A549 (cell line): ENCODE measurements around the gene SERPINE3. TPM values are rescaled to one million over a fixed set of nuclear protein-coding genes. Genes with fewer than 3 reads are reported as not detected.

Source experiments
- ATAC-seq, 2 experiments: fragments of 200-7000 bp in 1 of 2; fragments of >200 bp in 1 of 2; cut with Nextera tagmentation in 1 of 2; cut with Tn5 transposase in 1 of 2; 3 replicates each; pipeline versions ENCODE4 v1.8.0 to v1.9.1; 2018 to 2020; ENCODE audit warnings: mild to moderate bottlenecking in 1 of 2, moderate library complexity in 1 of 2
- CTCF ChIA-PET: fragments of 300-600 bp; sonication (Branson Sonifier 250); formaldehyde crosslinking; extraction: SDS; loops from one replicate; lab custom pipeline; 2021; ENCODE audit warnings: antibody characterized with exemption, inconsistent platforms; lab: Yijun Ruan, JAX
- POLR2A ChIA-PET: fragments of 350-600 bp; formaldehyde crosslinking; extraction: SDS; loops from one replicate; lab custom pipeline; 2021; ENCODE audit warnings: antibody characterized with exemption, inconsistent platforms; lab: Yijun Ruan, JAX
- DNase-seq, 2 experiments: peaks; one replicate each; pipeline versions ENCODE4 v3.0.0 to v3.0.0-alpha.2; 2011 to 2016; ENCODE audit warnings: low read depth in 1 of 2, low spot score in 1 of 2
- FAIRE-seq: peaks from 2 replicates; lab custom pipeline; 2011; peaks lifted over from hg19 to GRCh38; lab: Jason Lieb, UNC
- H3K27ac ChIP-seq, 2 experiments: fragments of >200 bp; sonication (Bioruptor Twin); formaldehyde crosslinking; 3 replicates each; pipeline ENCODE4 v1.5.1; 2016 to 2017
- H3K4me1 ChIP-seq: fragments of >200 bp; sonication (Bioruptor Twin); formaldehyde crosslinking; 3 replicates; pipeline ENCODE4 v1.6.1; 2016
- H3K4me2 ChIP-seq: fragments of >200 bp; sonication (Bioruptor Twin); formaldehyde crosslinking; 3 replicates; pipeline ENCODE4 v1.6.1; 2016
- H3K4me3 ChIP-seq: fragments of >200 bp; sonication (Bioruptor Twin); formaldehyde crosslinking; 3 replicates; pipeline ENCODE4 v1.5.1; 2016
- H3K9me3 ChIP-seq: fragments of >200 bp; sonication (Bioruptor Twin); formaldehyde crosslinking; 3 replicates; pipeline ENCODE4 v1.6.1; 2016
- CBX2 ChIP-seq: fragments of 200-600 bp; sonication (generic); IDR thresholded peaks from 2 replicates; pipeline ENCODE4 v1.6.1; 2016; ENCODE audit warnings: low read depth, mild to moderate bottlenecking, borderline replicate concordance
- CEBPB ChIP-seq, 2 experiments: fragments of >200 bp in 1 of 2; sonication (Bioruptor Twin) in 1 of 2; formaldehyde crosslinking in 1 of 2; IDR thresholded peaks; 2 replicates each; pipeline ENCODE4 v1.6.1; 2012 to 2016
- CHD4 ChIP-seq: fragments of 200-600 bp; sonication (generic); IDR thresholded peaks from 2 replicates; pipeline ENCODE4 v1.6.1; 2016; ENCODE audit warnings: antibody characterized with exemption, mild to moderate bottlenecking, borderline replicate concordance
- EHMT2 ChIP-seq: fragments of 200-600 bp; sonication (generic); IDR thresholded peaks from 2 replicates; pipeline ENCODE4 v1.6.1; 2016; ENCODE audit warnings: antibody characterized with exemption, low read depth, mild to moderate bottlenecking, moderate library complexity
- EP300 ChIP-seq, 2 experiments: fragments of >200 bp; sonication (Bioruptor Twin); formaldehyde crosslinking; IDR thresholded peaks; 2 replicates in 1 of 2; 3 replicates in 1 of 2; pipeline ENCODE4 v1.6.1; 2016 to 2017
- ESRRA ChIP-seq: fragments of 150-350 bp; IDR thresholded peaks from 2 replicates; pipeline ENCODE4 v1.6.1; 2014; ENCODE audit warnings: mild to moderate bottlenecking, low read length, borderline replicate concordance
- FOSL2 ChIP-seq, 2 experiments: fragments of 450-650 bp in 1 of 2; fragments of >200 bp in 1 of 2; sonication (Bioruptor Twin) in 1 of 2; formaldehyde crosslinking; IDR thresholded peaks; 2 replicates each; pipeline versions ENCODE4 v1.5.0 to v1.6.1; 2016 to 2020; ENCODE audit warnings: mild to moderate bottlenecking in 1 of 2, moderate library complexity in 1 of 2
- GATA3 ChIP-seq: IDR thresholded peaks from 2 replicates; pipeline ENCODE4 v1.6.1; 2012; ENCODE audit warnings: borderline replicate concordance
- HDAC2 ChIP-seq: fragments of 200-600 bp; sonication (generic); IDR thresholded peaks from 2 replicates; pipeline ENCODE4 v1.6.1; 2016
- HOXA7 ChIP-seq: fragments of 250-450 bp; sonication (Bioruptor Pico); IDR thresholded peaks from 2 replicates; pipeline ENCODE4 v1.5.0; 2020; ENCODE audit warnings: mild to moderate bottlenecking, moderate library complexity
- HOXB13 ChIP-seq: fragments of 250-450 bp; sonication (Bioruptor Pico); IDR thresholded peaks from 2 replicates; pipeline ENCODE4 v1.5.0; 2020; ENCODE audit warnings: low read depth, mild to moderate bottlenecking, moderate library complexity
- JUN ChIP-seq, 2 experiments: fragments of >200 bp; sonication (Bioruptor Twin); formaldehyde crosslinking; IDR thresholded peaks; 2 replicates in 1 of 2; 3 replicates in 1 of 2; pipeline ENCODE4 v1.6.1; 2016 to 2017
- KDM1A ChIP-seq: fragments of 200-600 bp; sonication (generic); IDR thresholded peaks from 2 replicates; pipeline ENCODE4 v1.6.1; 2016; ENCODE audit warnings: low read depth, mild to moderate bottlenecking
- KDM5A ChIP-seq: fragments of 200-600 bp; sonication (generic); IDR thresholded peaks from 2 replicates; pipeline ENCODE4 v1.6.1; 2016; ENCODE audit warnings: antibody characterized with exemption, mild to moderate bottlenecking
- NFE2L2 ChIP-seq: fragments of 150-350 bp; conservative IDR thresholded peaks from 2 replicates; pipeline ENCODE4 v1.6.1; 2014; ENCODE audit warnings: low read length
- NR3C1 ChIP-seq: fragments of >200 bp; sonication (Bioruptor Twin); formaldehyde crosslinking; IDR thresholded peaks from 3 replicates; pipeline ENCODE4 v1.6.1; 2017
- POLR2AphosphoS2 ChIP-seq: conservative IDR thresholded peaks from 2 replicates; pipeline ENCODE4 v1.6.1; 2012; ENCODE audit warnings: low read length, improper control_type of control experiment, inconsistent platforms
- RAD21 ChIP-seq, 2 experiments: fragments of >200 bp in 1 of 2; sonication (Bioruptor Twin) in 1 of 2; formaldehyde crosslinking in 1 of 2; IDR thresholded peaks in 1 of 2; conservative IDR thresholded peaks in 1 of 2; 2 replicates in 1 of 2; 3 replicates in 1 of 2; pipeline ENCODE4 v1.6.1; 2012 to 2018; ENCODE audit warnings: inconsistent platforms in 1 of 2
- RNF2 ChIP-seq: fragments of 200-600 bp; sonication (generic); IDR thresholded peaks from 2 replicates; pipeline ENCODE4 v1.6.1; 2016; ENCODE audit warnings: low read depth, mild to moderate bottlenecking, antibody characterized with exemption, moderate library complexity, borderline replicate concordance
- SMC3 ChIP-seq: fragments of >200 bp; sonication (Bioruptor Twin); formaldehyde crosslinking; IDR thresholded peaks from 3 replicates; pipeline ENCODE4 v1.6.1; 2018; ENCODE audit warnings: inconsistent platforms
- SREBF2 ChIP-seq: fragments of 450-650 bp; IDR thresholded peaks from 2 replicates; pipeline ENCODE4 v1.6.1; 2014; ENCODE audit warnings: mild to moderate bottlenecking, moderate library complexity
- TP53 ChIP-seq: fragments of 250-450 bp; sonication (Bioruptor Pico); IDR thresholded peaks from 2 replicates; pipeline ENCODE4 v1.5.0; 2021; ENCODE audit warnings: mild to moderate bottlenecking, moderate library complexity
- ZFP36 ChIP-seq: fragments of 450-650 bp; IDR thresholded peaks from 2 replicates; pipeline ENCODE4 v1.6.1; 2014; ENCODE audit warnings: borderline replicate concordance; ENCODE audit not compliant: partially characterized antibody
- WGBS: methylation state at CpG from one replicate; pipeline ENCODE4 v1.1.6; 2017; ENCODE audit errors: missing lambda C conversion rate; 5-methylcytosine and 5-hydroxymethylcytosine counted together
- polyA plus RNA-seq, 4 experiments: library from polyadenylated mRNA; depleted of rRNA in 3 of 4; stranded (reverse); fragments of >200 nt; fragmentation: RNase III in 1 of 4; extraction: RNeasy Plus Mini Kit Qiagen cat#74134 plus additional on column Dnase treatment in 1 of 4; gene quantifications; 2 replicates in 3 of 4; 3 replicates in 1 of 4; pipeline ENCODE4 v1.2.3, GENCODE V29; 2011 to 2017
- TF ChIP-seq, protein P1 (sequence below): fragments of >200 bp; sonication (Bioruptor Twin); formaldehyde crosslinking; IDR thresholded peaks from 3 replicates; pipeline ENCODE4 v1.5.1; 2016
- TF ChIP-seq, protein P2 (sequence below): IDR thresholded peaks from 2 replicates; pipeline ENCODE4 v1.6.1; 2012; ENCODE audit warnings: low read depth, borderline replicate concordance
- TF ChIP-seq, protein P3 (sequence below): fragments of 250-450 bp; sonication (Bioruptor Pico); IDR thresholded peaks from 2 replicates; pipeline ENCODE4 v1.5.0; 2020; ENCODE audit warnings: low read depth, mild to moderate bottlenecking, moderate library complexity
- TF ChIP-seq, protein P4 (sequence below): fragments of >200 bp; sonication (Bioruptor Twin); formaldehyde crosslinking; IDR thresholded peaks from 2 replicates; pipeline ENCODE4 v1.6.1; 2016
- TF ChIP-seq, protein P5 (sequence below): fragments of 200-600 bp; sonication (generic); IDR thresholded peaks from 2 replicates; pipeline ENCODE4 v1.6.1; 2016; ENCODE audit warnings: antibody characterized with exemption, mild to moderate bottlenecking, moderate library complexity

SERPINE3 gene
- polyA plus RNA-seq, 2 of the 4 experiments (the other 2 are of a cell fraction): 0.09 TPM; not detected in 1

DNA sequence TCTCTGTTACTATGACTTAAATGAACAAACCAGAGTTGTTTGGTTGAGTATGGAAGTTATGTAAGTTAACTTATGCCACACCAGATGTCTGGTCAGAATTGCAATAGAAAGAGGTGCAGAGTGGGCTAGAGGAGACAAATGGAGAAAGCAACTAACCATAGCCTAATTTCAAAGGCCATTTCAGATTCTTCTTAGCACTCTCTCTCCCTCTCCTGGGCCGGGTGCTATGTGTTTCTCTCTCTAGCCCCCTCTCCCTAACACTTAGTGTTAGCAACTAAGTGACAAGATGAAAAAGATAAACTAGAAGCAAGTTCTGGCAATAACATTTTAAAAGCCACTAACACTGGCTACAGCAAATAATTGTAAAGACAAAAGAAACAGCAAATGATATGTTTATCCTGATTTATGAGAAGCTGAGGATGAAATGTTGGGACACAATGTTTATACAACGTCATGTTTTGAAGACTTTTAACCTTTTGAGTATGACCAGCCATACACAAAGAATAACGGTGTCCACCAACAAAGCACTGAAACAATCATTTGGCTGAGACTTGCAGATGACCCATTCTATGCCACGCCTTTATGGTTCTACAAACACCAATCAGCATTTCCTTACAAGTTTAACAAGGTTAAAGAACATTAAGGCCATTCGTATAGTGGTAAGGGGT lies 18.6 kb downstream of the SERPINE3 start:
- H3K4me2 ChIP-seq: no peak overlapping the region
- ChIA-PET POLR2A (no interaction called here), CTCF (no interaction called here)
- H3K4me1 ChIP-seq: peaks cover 3% of the 10 kb centered on the region; the same call in 1 of the 3 replicates
- H3K9me3 ChIP-seq: no peaks in the 10 kb centered on the region
- DNase-seq: no peak
- TF ChIP-seq SMC3 (no peak), EP300 (IDR thresholded peaks at IDR 0.05) (no peak), HOXA7 (CRISPR knock-in tag) (no peak)
- no peak for ATAC-seq
- 84% methylated on average over 5 of the region's 5 CpGs for WGBS
- no peak overlapping the region for H3K27ac ChIP-seq
- no peak overlapping the region for H3K4me3 ChIP-seq
- no peak for FAIRE-seq

DNA sequence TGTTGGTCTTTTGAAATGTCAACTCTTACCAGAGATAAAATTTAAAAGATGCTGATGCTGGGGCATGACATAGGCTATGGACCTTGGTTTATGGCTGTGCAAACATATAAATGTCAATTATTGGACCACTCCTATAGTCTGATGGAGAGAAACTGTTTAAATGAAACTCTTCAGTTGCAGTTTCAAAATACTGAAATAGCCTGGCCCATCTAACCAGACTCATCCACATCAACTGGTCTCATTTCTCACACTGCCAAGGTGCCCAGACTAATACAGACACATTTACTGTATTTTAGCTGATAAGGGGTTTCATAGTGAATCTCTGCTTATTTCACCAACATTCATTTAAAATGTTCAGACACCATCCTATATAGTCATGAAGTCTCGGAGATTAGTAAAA lies 19.9 kb downstream of the SERPINE3 start:
- DNase-seq (no peak), FAIRE-seq (no peak), ATAC-seq (no peak)
- Histone ChIP-seq H3K4me1 (no peaks in the 10 kb centered on the region), H3K4me3 (no peak overlapping the region), H3K4me2 (no peak overlapping the region), H3K9me3 (no peaks in the 10 kb centered on the region), H3K27ac (no peak overlapping the region)
- ChIA-PET POLR2A (no interaction called here), CTCF (no interaction called here)
- 92% methylated on average over 1 of the region's 1 CpG for WGBS
- TF ChIP-seq RAD21 (conservative IDR thresholded peaks at IDR 0.05 in 1 of 2, IDR thresholded peaks at IDR 0.05 in 1 of 2): no peak
- TF ChIP-seq EHMT2: no peak
- no peak for TF ChIP-seq CBX2
- no peak for TF ChIP-seq POLR2AphosphoS2
- no peak for TF ChIP-seq HOXB13 (CRISPR knock-in tag)
- no peak for TF ChIP-seq SREBF2
- TF ChIP-seq, protein P1, sequence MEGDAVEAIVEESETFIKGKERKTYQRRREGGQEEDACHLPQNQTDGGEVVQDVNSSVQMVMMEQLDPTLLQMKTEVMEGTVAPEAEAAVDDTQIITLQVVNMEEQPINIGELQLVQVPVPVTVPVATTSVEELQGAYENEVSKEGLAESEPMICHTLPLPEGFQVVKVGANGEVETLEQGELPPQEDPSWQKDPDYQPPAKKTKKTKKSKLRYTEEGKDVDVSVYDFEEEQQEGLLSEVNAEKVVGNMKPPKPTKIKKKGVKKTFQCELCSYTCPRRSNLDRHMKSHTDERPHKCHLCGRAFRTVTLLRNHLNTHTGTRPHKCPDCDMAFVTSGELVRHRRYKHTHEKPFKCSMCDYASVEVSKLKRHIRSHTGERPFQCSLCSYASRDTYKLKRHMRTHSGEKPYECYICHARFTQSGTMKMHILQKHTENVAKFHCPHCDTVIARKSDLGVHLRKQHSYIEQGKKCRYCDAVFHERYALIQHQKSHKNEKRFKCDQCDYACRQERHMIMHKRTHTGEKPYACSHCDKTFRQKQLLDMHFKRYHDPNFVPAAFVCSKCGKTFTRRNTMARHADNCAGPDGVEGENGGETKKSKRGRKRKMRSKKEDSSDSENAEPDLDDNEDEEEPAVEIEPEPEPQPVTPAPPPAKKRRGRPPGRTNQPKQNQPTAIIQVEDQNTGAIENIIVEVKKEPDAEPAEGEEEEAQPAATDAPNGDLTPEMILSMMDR: no peak
- TF ChIP-seq FOSL2 (IDR thresholded peaks at IDR 0.05): no peak
- no peak for TF ChIP-seq FOSL2 (CRISPR knock-in tag; IDR thresholded peaks at IDR 0.05)
- TF ChIP-seq NR3C1: no peak
- no peak for TF ChIP-seq TP53 (CRISPR knock-in tag)
- no peak for TF ChIP-seq HDAC2
- no peak for TF ChIP-seq SMC3
- no peak for TF ChIP-seq CEBPB (IDR thresholded peaks at IDR 0.05)
- no peak for TF ChIP-seq ZFP36
- TF ChIP-seq ESRRA: no peak
- no peak for TF ChIP-seq JUN (IDR thresholded peaks at IDR 0.05)
- TF ChIP-seq CHD4: no peak
- TF ChIP-seq, protein P2, sequence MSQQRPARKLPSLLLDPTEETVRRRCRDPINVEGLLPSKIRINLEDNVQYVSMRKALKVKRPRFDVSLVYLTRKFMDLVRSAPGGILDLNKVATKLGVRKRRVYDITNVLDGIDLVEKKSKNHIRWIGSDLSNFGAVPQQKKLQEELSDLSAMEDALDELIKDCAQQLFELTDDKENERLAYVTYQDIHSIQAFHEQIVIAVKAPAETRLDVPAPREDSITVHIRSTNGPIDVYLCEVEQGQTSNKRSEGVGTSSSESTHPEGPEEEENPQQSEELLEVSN: no peak
- TF ChIP-seq NFE2L2: no peak

DNA sequence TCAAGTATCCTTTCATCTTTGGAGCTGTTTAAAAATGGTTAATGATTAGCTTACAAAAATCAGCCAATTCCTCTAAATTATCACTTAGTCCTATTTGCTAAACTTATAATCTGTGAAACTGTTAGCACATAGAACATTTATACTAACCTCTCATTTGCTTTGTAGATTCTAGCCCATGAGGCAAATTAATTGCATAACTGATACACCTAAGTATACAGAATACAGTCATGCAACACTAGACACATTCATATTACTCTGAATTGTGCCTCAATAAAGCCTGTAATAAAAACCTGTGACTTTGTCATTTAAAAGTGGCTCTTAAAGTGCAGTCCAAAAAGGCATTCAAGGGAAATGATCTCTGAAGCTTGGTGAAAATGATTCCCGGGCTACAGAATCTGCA lies 21.0 kb downstream of the SERPINE3 start:
- Histone ChIP-seq H3K9me3 (no peaks in the 10 kb centered on the region), H3K4me1 (no peaks in the 10 kb centered on the region), H3K4me2 (no peak overlapping the region), H3K27ac (no peak overlapping the region), H3K4me3 (no peak overlapping the region)
- DNase-seq (no peak), FAIRE-seq (no peak), ATAC-seq (no peak)
- ChIA-PET CTCF (no interaction called here), POLR2A (no interaction called here)
- TF ChIP-seq SMC3: no peak
- TF ChIP-seq ZFP36: no peak
- no peak for TF ChIP-seq HDAC2
- no peak for TF ChIP-seq KDM1A
- TF ChIP-seq EHMT2: no peak
- TF ChIP-seq, protein P3, sequence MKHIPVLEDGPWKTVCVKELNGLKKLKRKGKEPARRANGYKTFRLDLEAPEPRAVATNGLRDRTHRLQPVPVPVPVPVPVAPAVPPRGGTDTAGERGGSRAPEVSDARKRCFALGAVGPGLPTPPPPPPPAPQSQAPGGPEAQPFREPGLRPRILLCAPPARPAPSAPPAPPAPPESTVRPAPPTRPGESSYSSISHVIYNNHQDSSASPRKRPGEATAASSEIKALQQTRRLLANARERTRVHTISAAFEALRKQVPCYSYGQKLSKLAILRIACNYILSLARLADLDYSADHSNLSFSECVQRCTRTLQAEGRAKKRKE (CRISPR knock-in tag): no peak
- TF ChIP-seq KDM5A: no peak
- TF ChIP-seq, protein P4, sequence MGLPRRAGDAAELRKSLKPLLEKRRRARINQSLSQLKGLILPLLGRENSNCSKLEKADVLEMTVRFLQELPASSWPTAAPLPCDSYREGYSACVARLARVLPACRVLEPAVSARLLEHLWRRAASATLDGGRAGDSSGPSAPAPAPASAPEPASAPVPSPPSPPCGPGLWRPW: no peak
- TF ChIP-seq GATA3: no peak
- TF ChIP-seq RNF2: no peak
- TF ChIP-seq, protein P5, sequence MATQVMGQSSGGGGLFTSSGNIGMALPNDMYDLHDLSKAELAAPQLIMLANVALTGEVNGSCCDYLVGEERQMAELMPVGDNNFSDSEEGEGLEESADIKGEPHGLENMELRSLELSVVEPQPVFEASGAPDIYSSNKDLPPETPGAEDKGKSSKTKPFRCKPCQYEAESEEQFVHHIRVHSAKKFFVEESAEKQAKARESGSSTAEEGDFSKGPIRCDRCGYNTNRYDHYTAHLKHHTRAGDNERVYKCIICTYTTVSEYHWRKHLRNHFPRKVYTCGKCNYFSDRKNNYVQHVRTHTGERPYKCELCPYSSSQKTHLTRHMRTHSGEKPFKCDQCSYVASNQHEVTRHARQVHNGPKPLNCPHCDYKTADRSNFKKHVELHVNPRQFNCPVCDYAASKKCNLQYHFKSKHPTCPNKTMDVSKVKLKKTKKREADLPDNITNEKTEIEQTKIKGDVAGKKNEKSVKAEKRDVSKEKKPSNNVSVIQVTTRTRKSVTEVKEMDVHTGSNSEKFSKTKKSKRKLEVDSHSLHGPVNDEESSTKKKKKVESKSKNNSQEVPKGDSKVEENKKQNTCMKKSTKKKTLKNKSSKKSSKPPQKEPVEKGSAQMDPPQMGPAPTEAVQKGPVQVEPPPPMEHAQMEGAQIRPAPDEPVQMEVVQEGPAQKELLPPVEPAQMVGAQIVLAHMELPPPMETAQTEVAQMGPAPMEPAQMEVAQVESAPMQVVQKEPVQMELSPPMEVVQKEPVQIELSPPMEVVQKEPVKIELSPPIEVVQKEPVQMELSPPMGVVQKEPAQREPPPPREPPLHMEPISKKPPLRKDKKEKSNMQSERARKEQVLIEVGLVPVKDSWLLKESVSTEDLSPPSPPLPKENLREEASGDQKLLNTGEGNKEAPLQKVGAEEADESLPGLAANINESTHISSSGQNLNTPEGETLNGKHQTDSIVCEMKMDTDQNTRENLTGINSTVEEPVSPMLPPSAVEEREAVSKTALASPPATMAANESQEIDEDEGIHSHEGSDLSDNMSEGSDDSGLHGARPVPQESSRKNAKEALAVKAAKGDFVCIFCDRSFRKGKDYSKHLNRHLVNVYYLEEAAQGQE: no peak
- WGBS: 88% methylated on average over 1 of the region's 1 CpG
